ENCODE data around the gene GPANK1.

DNA sequence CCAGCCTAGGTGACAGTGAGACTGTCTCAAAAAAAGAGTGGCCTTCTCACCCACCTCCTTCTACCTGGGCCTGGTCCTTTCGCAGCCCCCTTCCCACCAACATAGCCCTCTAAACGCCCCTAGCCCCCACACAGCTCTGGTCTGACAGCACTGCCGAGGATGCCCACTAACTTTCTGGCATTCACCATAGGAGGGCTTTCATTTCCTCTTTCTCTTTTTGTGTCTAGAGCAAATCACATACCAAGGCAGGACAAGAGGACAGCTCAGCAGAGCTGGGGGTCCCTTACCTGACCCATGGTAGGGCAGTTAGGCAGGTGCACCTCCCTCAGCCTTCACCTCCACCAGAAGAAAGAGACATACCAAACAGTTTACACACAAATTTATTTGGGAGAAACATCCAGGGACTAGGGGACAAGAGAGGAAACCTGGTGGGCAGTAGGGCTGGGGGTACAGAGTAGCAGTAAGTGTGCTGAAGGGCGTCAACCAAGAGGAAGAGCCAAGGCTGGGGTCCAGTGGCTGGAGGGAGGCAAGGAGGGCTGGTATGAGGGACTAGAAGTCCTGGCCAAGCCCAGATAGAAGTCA lies 11.6 kb upstream of the GPANK1 start:
- no peak for TF ChIP-seq POLR2A (IDR thresholded peaks at IDR 0.05)
- TF ChIP-seq, protein P1, sequence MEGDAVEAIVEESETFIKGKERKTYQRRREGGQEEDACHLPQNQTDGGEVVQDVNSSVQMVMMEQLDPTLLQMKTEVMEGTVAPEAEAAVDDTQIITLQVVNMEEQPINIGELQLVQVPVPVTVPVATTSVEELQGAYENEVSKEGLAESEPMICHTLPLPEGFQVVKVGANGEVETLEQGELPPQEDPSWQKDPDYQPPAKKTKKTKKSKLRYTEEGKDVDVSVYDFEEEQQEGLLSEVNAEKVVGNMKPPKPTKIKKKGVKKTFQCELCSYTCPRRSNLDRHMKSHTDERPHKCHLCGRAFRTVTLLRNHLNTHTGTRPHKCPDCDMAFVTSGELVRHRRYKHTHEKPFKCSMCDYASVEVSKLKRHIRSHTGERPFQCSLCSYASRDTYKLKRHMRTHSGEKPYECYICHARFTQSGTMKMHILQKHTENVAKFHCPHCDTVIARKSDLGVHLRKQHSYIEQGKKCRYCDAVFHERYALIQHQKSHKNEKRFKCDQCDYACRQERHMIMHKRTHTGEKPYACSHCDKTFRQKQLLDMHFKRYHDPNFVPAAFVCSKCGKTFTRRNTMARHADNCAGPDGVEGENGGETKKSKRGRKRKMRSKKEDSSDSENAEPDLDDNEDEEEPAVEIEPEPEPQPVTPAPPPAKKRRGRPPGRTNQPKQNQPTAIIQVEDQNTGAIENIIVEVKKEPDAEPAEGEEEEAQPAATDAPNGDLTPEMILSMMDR (IDR thresholded peaks at IDR 0.05) = no peak

Measured in prostate gland (tissue), 2 donors.